Gastroesophageal sphincter (tissue), 4 donors: ENCODE data around the gene SSBP2. TPM values are rescaled to one million over a fixed set of nuclear protein-coding genes. Genes with fewer than 3 reads are reported as not detected.
"Not testable (repeated sequence)": the region's sequence is repeated elsewhere in the genome, so short reads cannot be mapped to it uniquely, and the experiment has no call there.

Experiments used
- ATAC-seq: fragments of 150-250 bp; one replicate; pipeline ENCODE4 v1.9.1; 2016; ENCODE audit warnings: mild to moderate bottlenecking, moderate library complexity
- H3K27ac ChIP-seq, 4 donors: fragments of 200-600 bp; sonication (generic) in 3 of 4; 1 replicate in 3 of 4; 2 replicates in 1 of 4; pipeline ENCODE4 v1.5.1; 2016 to 2019
- H3K27me3 ChIP-seq: fragments of 200-600 bp; sonication (generic); one replicate; pipeline ENCODE4 v1.5.1; 2019
- H3K36me3 ChIP-seq, 2 donors: fragments of 200-600 bp; sonication (generic); one replicate each; pipeline ENCODE4 v1.5.1; 2019; ENCODE audit warnings: control low read depth in 1 of 2
- H3K4me1 ChIP-seq, 3 donors: fragments of 200-600 bp; sonication (generic); 1 replicate in 2 of 3; 2 replicates in 1 of 3; pipeline ENCODE4 v1.5.1; 2016 to 2019; ENCODE audit warnings: control low read depth in 2 of 3
- H3K4me3 ChIP-seq, 2 donors: fragments of 200-600 bp; sonication (generic); one replicate each; pipeline ENCODE4 v1.5.1; 2019; ENCODE audit warnings: mild to moderate bottlenecking in 1 of 2, moderate library complexity in 1 of 2
- H3K9me3 ChIP-seq, 3 donors: fragments of 200-600 bp; sonication (generic); one replicate each; pipeline ENCODE4 v1.5.1; 2017 to 2019; ENCODE audit warnings: control low read depth in 2 of 3
- EP300 ChIP-seq: sonication (generic); formaldehyde crosslinking; IDR thresholded peaks from one replicate; pipeline ENCODE4 v1.6.1; 2017; ENCODE audit warnings: antibody characterized with exemption, mild to moderate bottlenecking
- POLR2A ChIP-seq, 2 donors: fragments of 450-650 bp; IDR thresholded peaks; one replicate each; pipeline ENCODE4 v1.6.1; 2017; ENCODE audit warnings: antibody characterized with exemption in 2 of 2, mild to moderate bottlenecking in 2 of 2, moderate library complexity in 1 of 2
- POLR2AphosphoS5 ChIP-seq: sonication (generic); formaldehyde crosslinking; IDR thresholded peaks from one replicate; pipeline ENCODE4 v1.6.1; 2017; ENCODE audit warnings: antibody characterized with exemption
- WGBS, 2 donors: methylation state at CpG; one replicate each; pipeline ENCODE4 v1.1.5; 2018; ENCODE audit warnings: low coverage in 1 of 2; 5-methylcytosine and 5-hydroxymethylcytosine counted together
- total RNA-seq, 4 donors: library from RNA; depleted of rRNA; stranded (reverse); fragments of >200 nt; gene quantifications; one replicate each; pipeline ENCODE4 v1.1.0, GENCODE V29; 2016
- TF ChIP-seq, protein P1 (sequence below), 4 experiments: fragments of 200-600 bp in 2 of 4; fragments of 450-650 bp in 2 of 4; sonication (generic) in 1 of 4; IDR thresholded peaks; one replicate each; pipeline ENCODE4 v1.5.1; 2017 to 2019; ENCODE audit warnings: antibody characterized with exemption in 4 of 4, mild to moderate bottlenecking in 2 of 4, moderate library complexity in 2 of 4

The SSBP2 gene
- total RNA-seq, 4 donors from 2014 or later = 61.3 to 138 (median 79.5) TPM

DNA sequence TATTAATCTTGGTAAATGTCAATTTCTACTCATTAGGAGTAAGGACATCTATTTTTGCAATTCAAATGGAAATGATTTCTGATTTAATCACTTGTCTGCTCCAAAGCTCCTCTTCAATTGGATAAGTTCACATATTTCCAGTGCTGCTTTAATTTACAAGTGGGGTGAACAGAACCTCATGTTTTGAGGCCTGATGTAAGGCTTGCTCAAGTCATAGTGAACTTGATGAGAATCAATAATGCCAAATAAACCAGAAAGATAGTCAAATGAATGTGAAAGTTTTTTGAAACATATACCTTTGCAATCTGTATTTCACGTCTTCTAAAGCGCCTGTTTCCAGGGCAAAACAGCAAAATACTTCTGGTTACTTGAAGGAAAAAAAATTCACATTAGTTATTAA lies 341.5 kb downstream of the SSBP2 start:
- TF ChIP-seq EP300 = no peak
- no peak for TF ChIP-seq POLR2A (IDR thresholded peaks at IDR 0.05)
- TF ChIP-seq, protein P1, sequence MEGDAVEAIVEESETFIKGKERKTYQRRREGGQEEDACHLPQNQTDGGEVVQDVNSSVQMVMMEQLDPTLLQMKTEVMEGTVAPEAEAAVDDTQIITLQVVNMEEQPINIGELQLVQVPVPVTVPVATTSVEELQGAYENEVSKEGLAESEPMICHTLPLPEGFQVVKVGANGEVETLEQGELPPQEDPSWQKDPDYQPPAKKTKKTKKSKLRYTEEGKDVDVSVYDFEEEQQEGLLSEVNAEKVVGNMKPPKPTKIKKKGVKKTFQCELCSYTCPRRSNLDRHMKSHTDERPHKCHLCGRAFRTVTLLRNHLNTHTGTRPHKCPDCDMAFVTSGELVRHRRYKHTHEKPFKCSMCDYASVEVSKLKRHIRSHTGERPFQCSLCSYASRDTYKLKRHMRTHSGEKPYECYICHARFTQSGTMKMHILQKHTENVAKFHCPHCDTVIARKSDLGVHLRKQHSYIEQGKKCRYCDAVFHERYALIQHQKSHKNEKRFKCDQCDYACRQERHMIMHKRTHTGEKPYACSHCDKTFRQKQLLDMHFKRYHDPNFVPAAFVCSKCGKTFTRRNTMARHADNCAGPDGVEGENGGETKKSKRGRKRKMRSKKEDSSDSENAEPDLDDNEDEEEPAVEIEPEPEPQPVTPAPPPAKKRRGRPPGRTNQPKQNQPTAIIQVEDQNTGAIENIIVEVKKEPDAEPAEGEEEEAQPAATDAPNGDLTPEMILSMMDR (IDR thresholded peaks at IDR 0.05) = no peak
- Histone ChIP-seq H3K36me3 (peaks cover 0 to 13% of the 10 kb centered on the region in 2 donors), H3K27ac (no peak overlapping the region), H3K4me3 (no peak overlapping the region), H3K27me3 (no peaks in the 10 kb centered on the region), H3K9me3 (no peaks in the 10 kb centered on the region), H3K4me1 (no peaks in the 10 kb centered on the region)
- ATAC-seq = no peak
- WGBS, 2 donors = 85 to 97% methylated on average over 2 of the region's 2 CpGs

DNA sequence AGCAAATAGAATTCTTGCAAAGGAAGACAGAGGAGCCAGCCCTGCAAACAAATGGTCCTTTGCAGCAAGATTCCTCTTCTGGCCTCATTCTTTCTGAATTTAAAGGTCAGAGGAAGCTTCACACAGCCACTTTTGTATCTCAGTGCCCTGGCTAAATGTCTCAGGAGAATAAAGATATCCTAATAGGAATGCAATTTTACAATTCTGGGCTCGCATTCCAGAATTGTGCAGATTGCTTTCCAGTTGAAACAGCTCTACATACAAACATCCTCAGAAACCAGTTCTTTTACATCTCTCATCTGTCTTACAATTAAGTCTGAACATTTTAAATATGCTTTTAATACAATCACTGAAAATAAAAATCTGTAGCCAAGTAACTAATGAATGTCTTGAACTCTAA lies 342.4 kb downstream of the SSBP2 start:
- no peak for ATAC-seq
- no peak overlapping the region for H3K4me3 ChIP-seq
- no peaks in the 10 kb centered on the region for H3K9me3 ChIP-seq
- no peaks in the 10 kb centered on the region for H3K27me3 ChIP-seq
- TF ChIP-seq, protein P1 (IDR thresholded peaks at IDR 0.05) = no peak
- TF ChIP-seq POLR2AphosphoS5 (no peak), POLR2A (IDR thresholded peaks at IDR 0.05) (no peak), EP300 (no peak)
- WGBS, 2 donors = 58 to 80% methylated on average over 1 of the region's 1 CpG
- no peaks in the 10 kb centered on the region for H3K4me1 ChIP-seq
- no peak overlapping the region for H3K27ac ChIP-seq
- H3K36me3 ChIP-seq = peaks cover 0 to 13% of the 10 kb centered on the region in 2 donors

DNA sequence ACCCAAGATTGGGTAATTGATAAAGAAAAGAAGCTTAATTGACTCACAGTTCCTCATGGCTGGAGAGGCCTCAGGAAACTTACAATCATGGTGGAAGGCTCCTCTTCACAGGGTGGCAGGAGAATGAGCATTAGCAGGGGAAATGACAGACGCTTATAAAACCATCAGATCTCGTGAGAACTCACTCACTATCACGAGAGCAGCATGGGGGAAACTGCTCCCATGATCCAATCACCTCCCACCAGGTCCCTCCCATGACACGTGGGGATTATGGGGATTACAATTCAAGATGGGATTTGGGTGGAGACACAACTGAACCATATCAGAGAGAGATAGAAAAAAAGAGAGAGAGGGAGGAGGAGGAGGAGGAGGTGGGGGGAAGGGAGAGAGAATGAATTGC lies 343.1 kb downstream of the SSBP2 start:
- H3K27me3 ChIP-seq, H3K4me1 ChIP-seq, H3K27ac ChIP-seq, H3K4me3 ChIP-seq, H3K9me3 ChIP-seq, ATAC-seq: not testable (repeated sequence)
- H3K36me3 ChIP-seq = peaks cover 0 to 13% of the 10 kb centered on the region in 2 donors
- 72 to 79% methylated on average over 3 to 4 of the region's 4 CpGs for WGBS, 2 donors

DNA sequence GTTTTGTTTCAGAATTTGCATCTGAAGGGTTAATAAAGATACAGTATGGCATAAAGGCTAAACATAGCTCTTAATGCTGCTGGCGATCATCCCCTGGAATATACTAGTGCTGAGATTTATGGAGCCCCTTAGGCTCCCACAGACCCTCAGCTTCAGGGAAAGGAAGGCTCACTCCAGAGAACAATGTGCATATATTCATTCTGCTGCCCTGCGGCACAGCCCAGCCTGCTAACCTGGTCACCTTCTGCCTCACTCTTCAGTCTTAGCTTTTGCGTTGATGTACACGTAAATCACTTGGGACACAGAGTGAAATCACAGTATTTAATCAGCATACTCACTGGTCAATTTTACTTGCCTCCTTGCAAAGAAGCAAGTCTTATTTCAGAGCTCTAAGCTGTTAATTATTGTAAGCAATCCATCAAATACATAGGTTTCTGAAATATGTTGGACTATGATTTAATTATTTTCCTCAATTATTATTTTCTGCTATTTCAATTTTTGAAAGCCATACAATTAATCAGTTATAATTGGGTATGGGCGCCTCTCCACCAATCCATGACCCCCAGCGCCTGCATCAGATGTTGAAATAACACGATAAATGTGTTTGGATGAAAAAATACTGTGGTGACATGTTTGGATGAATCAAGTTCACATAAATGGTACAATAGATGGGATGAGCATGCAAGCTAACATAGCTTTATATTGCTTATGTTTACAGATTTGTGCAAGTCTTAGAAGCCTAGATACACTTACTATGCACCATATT lies 345.6 kb downstream of the SSBP2 start:
- Histone ChIP-seq H3K27ac (no peak overlapping the region), H3K36me3 (peaks cover 0 to 13% of the 10 kb centered on the region in 2 donors), H3K4me3 (no peak overlapping the region), H3K4me1 (no peaks in the 10 kb centered on the region), H3K27me3 (no peaks in the 10 kb centered on the region), H3K9me3 (no peaks in the 10 kb centered on the region)
- TF ChIP-seq, protein P1 (IDR thresholded peaks at IDR 0.05) = no peak
- TF ChIP-seq EP300 (no peak), POLR2A (IDR thresholded peaks at IDR 0.05) (no peak), POLR2AphosphoS5 (no peak)
- WGBS, 2 donors = 80 to 85% methylated on average over 6 to 7 of the region's 7 CpGs
- no peak for ATAC-seq

DNA sequence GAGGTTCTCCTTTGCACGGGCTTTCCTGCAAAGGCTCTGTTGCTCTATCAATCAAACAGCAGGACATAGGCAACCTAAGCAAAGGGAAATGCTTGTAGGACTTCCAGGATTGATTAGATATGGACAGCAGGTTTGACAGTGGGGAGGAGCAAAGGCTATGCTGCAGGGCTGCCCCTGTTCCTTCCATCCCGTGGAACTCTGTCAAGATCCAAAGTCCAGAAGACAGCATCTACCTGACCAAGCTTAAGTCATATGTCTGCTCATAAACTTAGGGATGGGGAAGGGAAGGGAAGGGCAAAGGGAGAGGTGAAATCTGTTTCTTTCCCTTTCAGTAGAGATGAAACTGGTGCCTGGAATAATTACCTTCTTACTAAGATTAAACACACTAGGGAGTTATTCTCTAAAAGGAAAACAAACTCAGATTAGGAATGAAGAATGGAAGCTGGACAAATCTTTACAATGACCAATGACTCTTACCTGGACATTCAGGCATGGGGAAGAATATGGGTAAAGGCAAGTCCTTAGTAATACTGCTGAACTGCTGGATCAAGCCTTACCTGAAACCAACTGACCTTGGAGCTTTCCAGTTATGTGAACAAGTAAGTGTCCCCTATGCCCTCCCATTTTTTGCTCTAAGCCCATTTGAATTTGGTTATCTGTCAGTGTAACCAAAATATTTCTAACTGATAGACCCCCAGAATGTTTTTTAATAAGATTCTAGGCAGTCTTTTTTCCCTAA lies 348.5 kb downstream of the SSBP2 start:
- H3K27me3 ChIP-seq = no peaks in the 10 kb centered on the region

More for the DNA sequence above, 348.5 kb downstream of the SSBP2 start:
- no peak for ATAC-seq
- peaks cover 0 to under 1% of the 10 kb centered on the region in 2 donors for H3K36me3 ChIP-seq
- H3K4me1 ChIP-seq = no peaks in the 10 kb centered on the region
- H3K4me3 ChIP-seq = no peak overlapping the region
- no peak overlapping the region for H3K27ac ChIP-seq
- H3K9me3 ChIP-seq = no peaks in the 10 kb centered on the region
- no peak for TF ChIP-seq POLR2A (IDR thresholded peaks at IDR 0.05)
- TF ChIP-seq, protein P1 (IDR thresholded peaks at IDR 0.05) = no peak
- TF ChIP-seq EP300 = no peak
- TF ChIP-seq POLR2AphosphoS5 = no peak
- WGBS, 2 donors = 10 to 29% methylated on average over 1 to 2 of the region's 2 CpGs
